DMS114 treated with DMSO at 0.1 percent for 48 hours (cell line): ENCODE data around the gene WDR45B.

ENCODE experiments used
- DNase-seq: peaks from one replicate; lab custom pipeline; 2025; ENCODE audit not compliant: unreplicated experiment; lab: John Stamatoyannopoulos, UW

The WDR45B gene

DNA sequence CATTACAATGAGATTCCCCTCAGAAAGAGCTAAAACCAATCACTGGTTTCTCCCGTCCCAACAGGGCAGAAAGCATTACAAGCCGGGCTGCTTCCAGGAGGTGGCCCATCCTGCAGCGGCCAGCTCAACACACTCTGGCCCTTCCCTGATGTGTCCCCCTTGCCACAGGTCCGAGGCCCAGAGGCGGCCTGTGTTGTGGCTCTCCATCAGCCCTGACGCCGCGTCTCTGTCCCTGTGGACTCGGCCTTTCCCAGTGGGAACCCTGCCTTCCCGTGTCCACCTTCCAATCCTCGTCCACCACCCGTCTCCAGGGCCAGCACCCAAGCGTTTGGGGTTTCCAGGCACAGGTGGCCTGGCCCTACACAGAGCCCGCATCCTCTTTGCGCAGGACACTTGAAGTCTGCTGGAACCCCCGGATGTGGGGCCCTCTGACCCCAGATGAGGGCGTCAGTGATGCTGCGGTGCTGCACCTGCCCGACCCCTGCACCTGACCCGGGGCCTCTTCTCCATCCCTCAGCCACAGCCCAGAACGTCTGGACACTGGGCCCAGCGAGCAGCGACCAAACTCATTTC lies 29.2 kb upstream of the WDR45B start:
- no peak for DNase-seq

DNA sequence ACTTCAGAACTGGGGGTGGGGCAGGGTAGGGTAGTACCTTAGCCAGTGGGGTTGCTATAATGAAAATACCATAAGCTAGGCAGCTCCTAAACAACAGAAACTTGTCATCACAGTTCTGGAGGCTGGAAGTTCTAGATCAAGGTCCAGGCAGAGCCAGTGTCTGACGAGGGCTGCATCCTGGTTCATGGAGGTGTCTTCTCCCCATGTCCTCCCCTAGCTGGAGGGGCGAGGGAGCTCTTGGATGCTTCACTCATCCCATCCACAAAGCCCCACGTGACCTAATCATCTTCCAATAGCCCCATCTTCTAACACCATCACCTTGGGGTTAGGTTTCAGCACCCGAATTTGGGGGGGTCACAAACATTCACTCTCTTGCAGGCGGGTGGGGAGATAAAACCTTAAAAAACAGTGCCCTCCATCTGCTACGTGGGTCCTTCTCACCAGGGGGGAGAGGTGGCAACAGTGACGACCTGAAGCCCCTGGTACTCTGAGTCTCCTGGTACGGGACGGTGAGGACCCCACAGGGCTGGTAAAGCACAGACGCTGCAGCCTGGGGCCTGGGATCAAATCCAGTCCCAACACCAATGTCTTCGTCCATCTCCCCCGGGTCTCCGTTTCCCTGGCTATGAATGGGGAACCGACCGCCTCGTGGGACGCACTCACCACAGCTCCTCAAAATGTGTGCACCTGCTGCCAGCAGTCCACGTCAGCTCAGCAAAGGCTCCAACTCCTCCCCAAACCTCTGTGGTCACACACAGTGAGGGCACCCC lies 27.4 kb upstream of the WDR45B start:
- DNase-seq, result no peak

DNA sequence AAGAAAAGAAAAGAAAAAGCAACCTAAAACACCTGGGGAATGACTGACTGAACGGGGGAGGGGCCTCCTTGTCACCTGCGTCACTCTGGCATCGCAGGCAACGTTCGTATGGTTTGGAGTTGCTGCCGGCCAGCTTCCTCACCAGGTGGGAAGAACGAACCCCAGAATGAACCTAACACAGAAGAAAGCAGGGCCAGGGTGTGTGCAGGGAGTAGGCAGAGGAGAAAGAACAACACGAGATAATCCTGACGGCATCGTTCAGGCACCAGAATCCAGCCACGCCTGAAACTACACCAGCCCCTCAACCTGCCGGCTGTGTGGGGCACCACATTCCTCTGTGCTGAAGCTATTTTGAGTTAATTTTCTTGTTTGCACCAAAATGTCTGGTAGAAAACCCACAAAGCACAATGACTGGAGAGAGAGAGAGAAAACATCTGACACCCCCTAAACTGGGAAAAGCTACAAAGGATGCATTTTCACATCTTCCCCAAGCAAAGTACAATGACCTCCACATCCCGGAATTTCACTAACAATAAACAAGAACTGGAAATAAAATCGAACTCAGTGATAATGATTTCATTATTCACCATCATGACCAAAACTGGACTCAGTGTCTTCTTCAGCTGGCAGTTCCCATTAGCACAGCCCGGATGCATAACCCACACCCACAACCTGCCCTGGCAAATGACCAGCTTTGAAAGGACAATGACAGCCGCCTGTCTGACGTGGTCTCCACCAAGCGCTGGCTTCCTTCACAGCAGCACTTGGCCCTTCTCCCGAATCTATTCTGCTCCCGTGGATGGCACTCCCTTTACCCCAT lies 26.6 kb upstream of the WDR45B start:
- DNase-seq, result no peak

DNA sequence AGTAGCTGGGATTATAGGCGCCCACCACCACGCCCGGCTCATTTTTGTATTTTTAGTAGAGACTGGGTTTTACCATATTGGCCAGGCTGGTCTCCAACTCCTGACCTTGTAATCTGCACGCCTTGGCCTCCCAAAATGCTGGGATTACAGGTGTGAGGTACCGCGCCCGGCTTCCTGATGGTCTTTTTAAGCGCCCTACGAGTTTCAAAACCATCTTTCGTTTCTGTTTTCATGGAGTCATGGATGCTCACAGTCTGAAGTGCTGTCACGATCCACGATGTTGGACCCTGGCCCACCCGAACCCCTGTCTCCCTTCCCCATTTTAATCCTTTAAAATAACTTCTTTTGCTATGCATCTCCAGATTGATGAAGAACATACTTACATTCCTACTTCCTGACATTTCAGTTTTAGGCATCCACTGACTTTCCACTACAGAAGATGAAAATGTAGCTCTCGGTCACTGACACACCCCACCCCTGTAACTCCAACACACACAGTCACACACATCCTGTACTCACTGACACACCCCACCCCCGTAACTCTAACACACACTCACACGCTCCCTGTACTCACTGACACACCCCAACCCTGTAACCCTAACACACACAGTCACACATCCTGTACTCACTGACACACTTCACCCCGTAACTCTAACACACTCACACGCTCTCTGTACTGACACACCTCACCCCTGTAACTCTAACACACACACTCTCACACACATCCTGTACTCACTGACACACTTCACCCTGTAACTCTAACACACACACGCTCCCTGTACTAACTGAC lies 22.6 kb upstream of the WDR45B start:
- DNase-seq, result no peak

DNA sequence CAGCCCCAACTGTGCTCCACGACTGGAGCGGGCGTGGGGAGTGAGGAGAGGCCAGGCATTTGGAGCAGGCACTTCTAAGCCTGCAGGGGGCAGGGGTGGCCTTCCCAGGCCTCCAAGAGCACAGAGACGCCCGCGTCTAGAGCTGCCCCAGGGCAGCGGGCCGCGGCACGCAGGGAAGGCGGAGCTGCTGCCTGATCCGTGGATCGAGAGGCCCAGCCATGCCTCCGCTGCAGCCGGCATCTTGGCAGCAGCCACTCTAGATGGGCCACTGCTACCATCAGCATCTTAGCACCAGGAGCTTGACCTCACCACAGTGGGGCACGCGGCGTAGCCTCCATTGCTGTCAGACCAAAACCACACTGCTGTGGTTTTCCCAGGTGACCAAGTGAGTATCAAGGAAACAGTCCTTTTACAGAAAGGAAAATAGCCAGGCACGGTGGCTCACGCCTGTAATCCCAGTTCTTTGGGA lies 20.4 kb upstream of the WDR45B start:
- no peak for DNase-seq

DNA sequence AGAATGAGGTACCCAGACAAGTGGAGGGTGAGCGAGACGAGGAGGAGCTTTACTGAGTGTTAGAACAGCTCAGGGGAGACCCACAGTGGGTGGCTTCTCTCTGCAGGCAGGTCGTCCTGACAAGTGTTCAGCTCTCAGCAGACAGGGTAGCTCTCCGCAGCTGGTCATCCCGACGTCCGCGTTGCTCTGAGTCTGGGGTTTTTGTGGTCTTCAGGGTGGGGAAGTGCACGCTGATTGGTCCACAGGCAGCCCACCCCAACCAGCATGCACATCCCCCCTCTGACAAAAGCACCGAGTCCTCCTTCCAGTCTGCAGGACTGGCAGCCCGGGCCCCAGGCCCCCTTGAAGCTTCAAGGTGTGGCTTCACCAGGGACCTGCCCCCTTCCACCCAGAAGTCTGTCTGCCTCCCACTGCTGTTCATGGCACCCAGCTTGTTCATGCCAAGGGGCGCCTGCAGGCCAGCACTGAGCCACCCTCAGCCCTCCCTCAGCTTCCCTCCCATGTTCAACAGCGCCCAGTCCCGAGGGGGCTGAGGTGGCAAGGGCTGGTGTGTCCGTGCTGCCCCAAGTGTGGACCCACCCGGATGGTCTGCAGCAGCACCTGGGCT lies 19.9 kb upstream of the WDR45B start:
- no peak for DNase-seq

DNA sequence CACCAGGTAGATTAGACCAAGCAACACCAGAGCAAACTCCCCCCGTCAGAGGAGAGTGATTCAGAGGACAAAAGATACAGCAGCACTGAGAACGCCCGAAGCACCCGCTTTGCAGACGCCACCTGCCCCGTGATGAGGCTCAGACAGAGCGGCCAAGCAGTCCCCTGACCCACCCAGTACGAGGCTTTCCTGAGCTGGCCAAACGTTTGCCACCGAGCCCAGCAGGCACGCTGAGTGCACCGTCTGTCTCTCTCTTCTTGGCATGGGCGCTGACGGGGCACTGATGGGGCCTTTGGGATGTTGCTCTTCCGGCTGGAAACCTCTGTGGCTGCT lies 19.4 kb upstream of the WDR45B start:
- no peak for DNase-seq

DNA sequence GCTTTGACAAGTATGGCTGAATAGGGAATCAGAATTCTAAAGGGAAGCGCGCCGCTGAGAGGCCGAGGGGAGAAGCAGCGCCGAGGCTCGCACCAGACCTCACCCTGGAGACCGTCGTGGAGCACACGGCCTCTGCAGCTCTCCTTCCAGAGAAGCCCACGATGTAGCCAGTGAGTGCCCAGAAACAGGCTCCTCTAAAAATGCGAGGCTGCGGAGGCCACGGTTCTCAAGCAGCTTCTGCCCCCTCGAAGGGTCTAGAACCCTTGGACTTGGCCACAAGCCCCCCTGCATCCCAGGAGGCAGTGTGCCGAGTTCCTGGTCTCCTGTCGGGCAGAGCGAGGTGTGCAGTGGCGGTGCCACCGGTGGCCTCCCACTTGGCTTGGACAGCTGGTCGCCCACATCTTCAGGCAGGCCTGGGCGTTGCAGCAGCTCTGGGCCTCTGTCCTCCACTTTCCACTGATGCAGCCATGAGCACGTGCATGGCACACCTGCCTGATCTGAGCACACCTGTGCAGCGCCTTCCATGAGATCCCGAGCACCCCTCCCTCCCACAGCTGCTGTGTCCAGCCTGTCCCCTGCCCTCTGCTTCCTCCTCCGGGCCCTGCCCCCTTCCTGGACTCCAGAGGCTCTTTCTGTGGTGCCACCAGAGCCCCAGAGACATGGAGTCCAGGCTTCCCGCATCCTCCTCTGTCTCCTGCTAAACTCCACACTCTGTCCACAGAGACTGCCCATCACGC lies 18.9 kb upstream of the WDR45B start:
- DNase-seq, result no peak

DNA sequence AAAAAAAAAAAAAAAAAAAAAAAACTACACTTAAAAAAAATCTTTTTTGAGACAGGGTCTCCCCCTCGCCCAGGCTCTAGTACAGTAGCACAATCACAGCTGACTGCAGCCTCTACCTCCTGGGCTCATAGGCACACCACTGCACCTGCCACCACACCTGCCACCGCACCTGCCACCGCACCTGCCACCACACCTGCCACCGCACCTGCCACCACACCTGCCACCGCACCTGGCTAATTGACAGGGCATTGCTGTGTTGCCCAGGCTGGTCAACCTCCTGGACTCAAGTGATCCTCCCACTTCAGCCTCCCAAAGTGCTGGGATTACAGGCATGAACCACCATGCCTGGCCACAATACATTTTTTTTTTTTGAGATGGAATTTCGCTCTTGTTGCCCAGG lies 17.6 kb upstream of the WDR45B start:
- DNase-seq, result no peak

DNA sequence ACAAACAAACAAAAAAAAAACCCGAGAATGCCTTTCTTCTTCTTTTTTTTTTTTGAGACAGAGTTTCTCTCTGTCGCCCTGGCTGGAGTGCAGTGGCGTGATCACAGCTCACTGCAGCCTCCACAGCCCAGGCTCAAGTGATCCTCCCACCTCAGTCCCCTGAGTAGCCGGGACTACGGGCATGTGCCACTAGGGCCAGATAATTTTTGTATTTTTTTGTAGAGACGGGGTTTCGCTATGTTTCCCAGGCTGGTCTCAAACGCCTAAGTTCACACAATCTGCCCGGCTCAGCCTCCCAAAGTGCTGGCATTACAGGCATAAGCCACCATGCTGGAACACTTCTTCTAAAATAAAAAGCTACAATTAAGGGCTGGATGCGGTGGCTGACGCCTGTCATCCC lies 17.0 kb upstream of the WDR45B start:
- DNase-seq, result no peak

DNA sequence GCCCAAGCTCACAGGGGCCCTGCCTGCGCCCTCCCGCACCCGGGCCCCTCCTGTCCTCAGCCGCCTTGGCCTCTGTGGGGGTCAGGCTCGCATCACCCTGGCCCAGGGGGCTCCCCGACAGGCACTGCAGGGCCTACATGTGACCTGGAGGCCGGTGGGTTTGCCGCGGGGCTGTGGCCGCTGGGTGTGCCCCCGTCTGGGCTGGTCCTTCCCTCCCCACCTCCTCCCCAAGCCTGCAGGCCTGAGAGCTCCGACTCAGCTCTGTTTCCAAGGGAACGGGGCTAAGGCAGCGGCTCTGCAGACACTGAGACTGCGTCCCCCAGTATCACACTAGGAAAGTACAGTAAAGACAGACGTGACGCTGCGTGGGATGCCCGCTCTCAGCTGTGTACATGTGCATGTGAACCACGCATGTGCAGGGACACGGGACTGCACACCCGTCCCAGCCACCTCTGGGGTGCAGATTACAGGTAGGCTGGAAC lies 16.5 kb upstream of the WDR45B start:
- DNase-seq, result no peak

DNA sequence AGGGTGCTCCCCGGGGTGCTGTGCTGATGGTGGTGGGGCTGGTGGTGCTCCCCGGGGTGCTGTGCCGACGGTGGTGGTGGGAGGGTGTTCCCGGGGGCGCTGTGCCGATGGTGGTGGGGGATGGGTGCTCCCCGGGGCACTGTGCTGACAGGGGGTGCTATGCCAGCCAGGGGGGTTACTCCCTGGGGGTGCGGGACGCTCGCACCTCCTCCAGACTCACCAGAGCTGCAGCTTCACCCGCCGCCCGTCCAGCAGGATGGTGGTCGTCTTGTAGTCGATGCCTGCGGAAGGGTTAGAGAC lies 16.0 kb upstream of the WDR45B start:
- DNase-seq, result no peak

DNA sequence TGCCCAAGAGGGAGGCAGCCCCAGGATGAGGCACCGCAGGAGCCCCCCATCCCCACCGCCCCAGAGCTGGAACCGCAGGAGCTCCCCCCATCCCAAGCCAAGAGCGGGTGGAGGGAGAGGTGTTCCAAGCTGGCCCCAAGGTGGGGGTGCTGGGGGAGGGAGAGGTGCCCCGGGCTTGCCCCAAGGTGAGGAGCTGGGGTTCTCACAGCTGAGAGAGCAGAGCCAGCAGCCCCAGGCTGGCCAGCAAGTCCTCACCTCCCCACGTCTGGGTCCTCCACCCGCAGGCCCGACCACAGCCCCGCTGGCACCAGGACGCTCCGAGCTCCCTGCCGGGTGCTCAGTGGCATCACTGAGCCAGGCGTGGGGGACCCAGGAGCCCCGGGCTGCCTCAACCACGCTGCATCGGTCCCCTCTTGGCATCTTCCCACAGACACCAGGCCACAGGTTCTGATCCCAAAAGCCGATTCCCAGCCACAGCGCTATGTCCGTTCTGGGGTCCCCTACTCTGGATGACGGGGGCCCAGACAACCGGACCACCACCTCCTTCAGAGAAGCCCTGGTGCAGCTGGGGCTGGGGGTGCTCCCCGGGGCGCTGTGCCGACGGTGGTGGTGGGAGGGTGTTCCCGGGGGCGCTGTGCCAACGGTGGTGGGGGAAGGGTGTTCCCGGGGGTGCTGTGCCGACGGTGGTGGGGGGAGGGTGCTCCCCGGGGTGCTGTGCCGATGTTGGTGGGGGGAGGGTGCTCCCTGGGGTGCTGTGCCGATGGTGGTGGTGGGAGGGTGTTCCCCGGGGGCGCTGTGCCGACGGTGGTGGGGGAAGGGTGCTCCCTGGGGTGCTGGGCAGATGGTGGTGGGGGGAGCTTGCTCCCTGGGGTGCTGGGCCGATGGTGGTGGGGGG lies 15.4 kb upstream of the WDR45B start:
- no peak for DNase-seq

DNA sequence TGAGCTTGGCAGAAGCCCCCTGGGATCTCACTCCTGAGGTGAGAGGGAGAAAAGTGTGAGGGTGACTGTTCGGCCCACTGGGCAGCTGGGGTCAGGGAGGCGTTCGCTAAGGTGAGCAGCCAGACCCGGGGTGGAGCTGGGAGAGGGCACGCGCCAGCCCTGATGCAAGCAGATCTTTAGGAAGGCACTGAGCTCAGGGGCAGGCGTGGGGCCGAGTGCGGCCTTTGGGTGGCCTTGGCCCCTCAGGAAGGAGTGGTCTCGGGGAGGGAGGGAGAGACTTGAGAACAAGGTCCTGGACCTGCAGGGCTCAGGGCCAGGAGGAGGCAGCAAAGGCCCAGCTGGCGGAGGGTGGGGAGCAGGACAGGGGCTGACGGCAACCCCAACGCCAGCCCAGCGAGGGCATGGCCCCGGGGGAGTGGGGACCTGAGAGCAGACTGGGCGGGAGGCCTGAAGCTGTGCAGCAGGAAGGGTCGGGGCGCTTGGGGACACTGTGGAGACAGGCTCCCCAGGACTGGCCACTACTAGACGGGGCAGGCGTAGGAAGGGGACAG lies 14.5 kb upstream of the WDR45B start:
- no peak for DNase-seq

DNA sequence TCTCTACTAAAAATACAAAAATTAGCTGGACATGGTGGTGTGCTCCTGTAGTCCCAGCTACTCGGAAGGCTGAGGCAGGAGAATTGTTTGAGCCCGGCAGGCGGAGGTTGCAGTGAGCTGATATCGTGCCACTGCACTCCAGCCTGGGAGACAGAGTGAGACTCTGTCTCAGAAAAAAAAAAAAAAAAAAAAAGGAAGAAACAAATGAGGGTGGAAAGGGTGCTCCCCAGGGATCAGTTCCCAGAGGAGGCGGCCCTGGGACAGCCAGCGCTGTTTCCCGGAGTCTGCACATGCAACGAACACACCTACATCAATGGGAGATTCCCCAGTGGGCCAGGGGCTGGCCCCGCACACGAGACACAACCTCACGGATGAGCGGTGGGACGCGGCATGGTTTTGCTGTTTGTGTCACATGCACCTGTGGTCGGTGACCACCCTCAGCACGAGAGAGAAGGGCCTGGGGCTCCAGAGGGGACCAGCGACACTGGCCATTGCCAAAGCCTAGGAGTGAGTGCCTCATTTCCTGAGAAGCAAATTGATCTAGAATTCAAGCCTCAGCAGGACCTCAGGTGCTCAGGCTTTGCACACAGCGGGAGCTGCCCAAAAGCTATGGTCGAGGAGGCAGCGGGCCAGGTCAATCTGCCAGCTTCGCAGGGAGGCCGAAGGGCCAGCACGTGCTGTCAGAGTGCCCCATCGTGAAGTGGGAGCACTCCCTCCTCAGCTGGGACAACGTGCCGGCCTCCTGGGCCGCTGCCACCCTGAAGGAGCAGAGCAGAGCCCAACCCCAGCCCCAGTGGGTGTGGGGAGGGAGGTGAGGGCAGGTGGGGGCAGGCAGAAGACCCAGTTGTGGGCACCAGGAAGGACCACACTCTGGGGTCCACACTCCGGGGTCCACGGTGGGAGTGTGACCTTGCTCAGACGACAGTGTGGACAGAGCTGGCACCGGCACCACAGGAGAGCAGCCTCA lies 13.8 kb upstream of the WDR45B start:
- no peak for DNase-seq

DNA sequence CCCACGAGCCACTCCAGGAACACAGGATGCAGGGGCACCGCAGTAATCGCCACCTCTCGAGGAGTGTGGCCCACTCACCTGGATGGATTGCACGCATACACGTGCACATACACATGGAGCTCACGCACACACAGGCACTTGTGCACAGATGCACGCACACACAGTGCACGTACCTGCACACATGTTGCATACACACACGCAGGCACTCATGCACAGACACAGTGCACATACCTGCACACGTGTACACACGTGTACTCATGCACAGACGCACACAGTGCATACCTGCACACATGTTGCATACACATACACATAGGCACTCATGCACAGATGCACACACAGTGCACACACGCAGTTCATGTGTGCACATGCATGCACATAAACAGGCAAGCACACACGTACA lies 11.6 kb upstream of the WDR45B start:
- DNase-seq, result no peak

DNA sequence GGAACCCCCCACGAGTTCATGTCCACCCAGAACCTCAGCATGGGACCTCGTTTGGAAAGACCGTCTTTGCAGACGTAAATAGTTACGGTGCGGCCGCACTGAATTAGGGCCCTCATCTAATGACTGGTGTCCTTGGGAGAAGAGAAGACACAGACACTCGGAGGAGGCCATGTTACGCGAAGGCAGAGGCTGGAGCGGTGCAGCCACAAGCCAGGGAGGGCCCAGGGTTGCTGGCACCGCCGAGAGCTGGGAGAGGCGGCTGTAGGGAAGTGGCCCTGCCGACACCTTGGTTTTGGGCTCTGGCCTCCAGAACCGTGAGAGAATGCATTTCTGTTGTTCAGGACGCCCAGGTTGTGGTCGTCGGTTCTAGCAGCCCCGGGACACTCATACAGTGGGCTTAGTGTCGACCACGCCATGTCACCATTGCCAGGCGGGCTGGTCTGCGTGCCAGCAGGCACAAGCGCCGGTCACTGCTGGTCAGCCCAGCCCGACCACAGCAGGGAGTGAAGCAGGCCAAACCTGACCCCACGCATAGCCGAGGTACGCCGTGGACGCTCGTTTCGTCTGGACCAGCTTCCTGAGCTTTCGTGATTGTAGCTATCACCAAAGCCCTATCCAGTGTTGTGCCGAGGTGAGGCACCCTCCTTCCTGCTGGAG lies 10.7 kb upstream of the WDR45B start:
- DNase-seq, result no peak
